ENCODE data around the gene GRB14.

Gene GRB14

DNA sequence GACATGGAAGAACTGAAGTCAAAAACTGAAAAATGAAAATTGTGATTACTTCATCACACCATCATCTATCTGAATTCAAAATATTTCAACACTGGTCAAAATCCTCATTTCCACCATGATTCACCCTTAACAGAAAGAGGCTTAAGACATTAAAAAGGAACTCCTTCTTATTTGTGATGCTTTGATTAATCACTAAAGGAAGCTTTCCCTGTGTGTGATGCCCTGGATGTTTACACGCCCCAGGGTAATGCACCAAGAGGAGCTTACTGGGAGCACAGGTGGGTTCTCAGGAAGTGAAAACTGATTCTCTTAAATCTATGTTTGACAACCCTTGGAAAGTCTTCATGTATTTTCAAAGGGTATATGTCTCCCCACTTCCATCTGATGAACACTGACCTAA, 11.5 kb downstream of the GRB14 start:
- DNase-seq, result no peak

DNA sequence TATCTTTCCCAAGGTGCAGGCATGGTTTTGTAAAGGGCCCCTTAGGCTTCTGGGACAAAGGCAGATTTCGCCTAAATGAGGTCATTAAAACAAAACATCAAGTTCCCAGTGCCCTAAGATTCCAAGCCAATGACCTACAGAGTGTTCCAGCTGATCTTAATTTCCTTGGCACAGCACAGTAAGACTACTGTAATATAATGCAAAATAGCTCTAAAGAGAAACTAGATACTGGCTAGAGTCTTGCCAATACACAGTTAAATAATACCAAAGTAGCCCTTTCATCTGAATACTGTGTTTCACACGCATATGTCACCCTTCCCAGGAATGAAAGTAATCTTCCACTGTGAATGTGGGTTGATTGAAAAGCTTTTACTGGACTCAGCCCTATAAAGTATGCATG, 14.7 kb downstream of the GRB14 start:
- DNase-seq, result no peak

DNA sequence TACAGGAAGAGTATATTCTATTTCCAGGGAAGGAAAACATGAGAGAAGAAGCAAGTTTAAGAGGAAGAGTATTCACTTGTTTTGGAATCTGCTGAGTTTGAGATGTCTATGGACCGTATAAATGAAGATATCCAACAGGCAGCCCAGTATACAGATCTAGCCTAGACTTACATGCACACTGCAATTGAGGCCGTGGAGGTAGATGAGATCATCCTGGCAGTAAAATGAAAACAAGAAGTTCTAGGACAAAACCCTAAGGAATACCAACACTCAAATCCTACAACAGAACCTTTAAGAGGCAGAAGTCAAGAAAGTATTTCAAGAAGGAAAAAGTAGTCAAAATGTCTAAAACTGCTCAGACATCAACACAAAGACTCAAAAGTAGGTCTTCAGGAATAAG, 16.0 kb downstream of the GRB14 start:
- no peak for DNase-seq

- DNase-seq, result no peak
These were observed 20.5 kb downstream of the GRB14 start for GRCh38 chr2:164600763-164601162.

- peak in 1 of 2 donors; percentile 64 for DNase-seq
These were observed 21.2 kb downstream of the GRB14 start for GRCh38 chr2:164599954-164600589.

DNA sequence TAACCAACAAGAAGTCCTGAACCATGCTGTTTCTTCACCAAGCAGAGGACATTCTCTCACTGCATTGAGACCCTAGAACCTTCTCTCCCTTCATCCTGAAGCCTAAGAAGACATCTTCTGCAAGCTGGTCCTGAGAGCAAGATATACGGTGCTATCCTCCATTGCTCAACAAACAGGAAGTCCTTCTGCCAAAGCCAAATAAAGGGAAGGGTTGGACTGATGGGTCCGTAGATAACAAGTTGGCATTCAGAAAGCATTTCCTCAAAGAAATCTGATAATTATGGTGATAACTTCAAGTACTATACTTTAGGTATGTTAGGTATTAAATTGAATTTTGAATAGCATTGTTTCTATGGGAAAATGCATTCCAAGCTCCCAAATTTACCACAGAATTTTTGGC, 23.3 kb downstream of the GRB14 start:
- no peak for DNase-seq

GRCh38 chr2:164595031-164595430, 26.3 kb downstream of the GRB14 start:
- DNase-seq, result no peak

DNA sequence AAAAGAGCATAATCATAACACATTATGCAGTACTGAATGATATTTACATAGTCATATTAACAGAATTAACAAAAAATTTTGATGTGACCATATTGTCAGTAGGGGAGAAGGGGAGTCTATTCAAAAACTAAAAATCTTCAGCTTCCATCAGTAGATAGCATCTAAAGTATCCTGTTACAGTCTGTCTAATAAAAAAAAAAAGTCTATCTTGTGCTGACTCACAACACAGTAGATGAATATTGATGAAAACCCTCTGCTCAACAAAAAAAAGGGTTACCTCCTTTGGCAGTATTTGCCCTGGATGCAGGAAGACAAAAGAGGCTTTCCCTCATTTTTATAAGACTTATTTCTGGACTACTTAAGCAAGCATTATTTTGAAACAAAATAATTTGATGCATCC, 27.3 kb downstream of the GRB14 start:
- DNase-seq, result no peak

GRCh38 chr2:164593541-164593940, 27.7 kb downstream of the GRB14 start:
- DNase-seq, result no peak

DNA sequence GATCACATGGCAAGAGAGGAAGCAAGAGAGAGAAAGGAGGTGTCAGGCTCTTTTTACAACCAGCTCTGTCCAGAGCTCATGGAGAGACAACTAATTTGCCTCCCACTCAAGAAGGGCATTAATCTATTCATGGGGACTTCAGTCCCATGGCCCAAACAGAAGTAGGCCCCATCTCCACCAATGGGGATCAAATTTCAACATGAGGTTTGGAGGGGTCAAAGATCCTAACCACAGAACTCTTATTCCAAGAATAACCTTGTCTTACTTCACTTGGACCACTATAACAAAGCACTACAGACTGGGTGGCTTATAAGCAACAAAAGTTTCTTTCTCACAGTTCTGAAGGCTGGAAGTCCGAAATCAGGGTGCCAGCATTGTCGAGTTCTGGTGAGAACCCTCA, 31.8 kb downstream of the GRB14 start:
- DNase-seq, result no peak

DNA sequence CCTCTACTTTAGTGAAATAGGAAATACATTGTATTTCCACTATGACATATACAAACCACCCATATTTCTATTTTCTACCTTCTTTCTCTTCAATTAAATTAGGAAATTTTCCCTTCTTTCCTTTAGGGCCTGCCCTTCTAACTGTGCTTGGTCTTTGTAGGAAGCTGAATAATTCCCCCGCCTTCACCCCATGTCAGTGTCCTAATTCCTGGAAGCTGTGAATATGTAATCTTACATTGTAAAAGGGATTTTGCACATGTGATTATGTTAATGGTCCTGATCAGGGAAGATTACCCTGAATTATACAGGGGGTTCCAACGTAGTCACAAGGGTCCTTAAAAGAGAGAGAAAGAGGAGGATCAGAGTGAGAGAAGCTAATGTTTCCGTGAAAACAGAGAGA, 40.2 kb downstream of the GRB14 start:
- DNase-seq, result no peak

DNA sequence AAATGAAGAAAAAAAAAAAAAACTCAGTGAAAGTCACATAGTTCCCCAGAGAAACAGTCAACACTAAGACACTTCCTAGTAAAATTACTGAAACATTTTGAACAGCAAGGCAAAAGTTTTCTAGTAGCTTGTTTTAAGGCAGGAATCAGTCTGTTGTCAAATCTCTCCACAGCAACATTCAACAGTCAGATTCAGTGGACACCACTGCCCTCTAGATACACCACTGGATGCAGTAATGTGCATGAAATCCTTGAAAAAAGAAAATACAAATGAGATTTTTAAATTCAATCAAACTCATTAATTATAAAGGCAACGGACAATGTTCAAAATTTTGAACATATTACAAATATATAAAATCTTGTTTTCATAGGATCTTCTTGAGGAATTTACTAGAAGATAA, 46.4 kb downstream of the GRB14 start:
- no peak for DNase-seq

- no peak for DNase-seq
These were observed 50.8 kb downstream of the GRB14 start for GRCh38 chr2:164570475-164570874.

GRCh38 chr2:164569378-164569777, 51.9 kb downstream of the GRB14 start:
- DNase-seq, result no peak

DNA sequence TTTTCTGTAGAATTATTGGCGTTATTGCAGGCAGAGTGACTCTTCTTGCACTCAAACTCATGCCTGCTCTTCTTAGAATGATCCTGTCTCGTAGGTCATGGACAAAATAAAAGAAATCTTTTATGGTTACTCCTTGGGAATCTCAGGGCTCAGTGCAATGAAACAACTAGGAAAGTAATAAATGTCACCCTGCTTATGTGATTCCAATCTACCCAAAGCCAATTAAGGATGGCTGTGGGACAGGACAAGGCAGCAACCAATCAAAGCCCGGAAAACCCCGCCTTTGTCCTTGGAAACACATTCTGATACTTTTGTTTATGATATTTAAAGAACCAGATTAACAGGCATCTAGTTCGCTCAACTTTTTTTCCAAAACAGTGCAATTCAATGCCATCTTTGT, 53.0 kb downstream of the GRB14 start:
- DNase-seq, result no peak

DNA sequence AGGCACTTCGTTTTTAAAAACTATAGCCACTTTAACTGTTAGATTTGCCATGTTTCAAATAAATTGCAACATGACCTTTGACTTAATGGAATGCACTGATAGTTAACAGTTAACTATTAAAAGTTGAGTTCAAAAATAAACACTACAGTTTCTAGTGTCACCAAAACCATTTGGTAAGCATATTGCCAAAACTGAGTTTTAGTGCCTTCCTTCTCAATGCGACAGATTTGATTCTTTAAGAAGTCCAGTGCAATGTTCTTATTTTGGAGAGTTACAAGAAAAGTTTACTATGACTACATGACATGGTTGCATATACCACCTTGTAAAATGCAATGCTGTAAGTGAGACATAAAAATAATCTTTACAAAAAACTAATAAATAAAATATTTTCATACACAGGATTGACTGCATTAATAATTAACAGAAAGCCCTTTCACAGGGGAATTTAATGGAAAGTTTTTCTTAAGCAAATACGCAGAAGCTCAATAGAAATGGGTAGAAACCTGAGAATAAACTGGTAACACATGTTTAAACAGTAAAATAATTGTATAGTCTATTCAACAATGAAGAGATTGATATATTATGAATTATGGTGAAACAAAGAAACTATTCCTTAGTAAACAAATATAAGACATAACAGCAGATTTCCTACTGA, 53.8 kb downstream of the GRB14 start:
- no peak for DNase-seq

GRCh38 chr2:164565359-164565758, 55.9 kb downstream of the GRB14 start:
- DNase-seq, result no peak

DNA sequence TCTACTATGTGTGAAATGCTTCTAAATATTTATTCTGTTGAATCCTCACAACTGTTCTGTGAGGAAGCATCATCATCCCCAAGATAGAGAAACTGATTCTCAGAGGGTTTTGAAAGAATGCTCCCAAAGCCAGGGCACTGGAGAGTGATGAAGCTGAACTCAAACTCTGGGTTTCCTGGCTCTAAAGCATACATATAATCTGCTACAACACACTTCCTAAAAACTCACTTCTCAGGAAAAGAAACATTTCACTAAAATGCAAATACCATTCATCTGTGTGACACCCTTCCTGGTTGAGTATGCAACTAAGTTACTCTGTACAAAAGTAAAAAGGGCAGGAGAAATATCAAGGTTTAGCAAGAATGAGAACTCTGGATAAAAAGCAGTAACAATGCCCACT, 58.6 kb downstream of the GRB14 start:
- no peak for DNase-seq

GRCh38 chr2:164561991-164562390, 59.3 kb downstream of the GRB14 start:
- no peak for DNase-seq

DNA sequence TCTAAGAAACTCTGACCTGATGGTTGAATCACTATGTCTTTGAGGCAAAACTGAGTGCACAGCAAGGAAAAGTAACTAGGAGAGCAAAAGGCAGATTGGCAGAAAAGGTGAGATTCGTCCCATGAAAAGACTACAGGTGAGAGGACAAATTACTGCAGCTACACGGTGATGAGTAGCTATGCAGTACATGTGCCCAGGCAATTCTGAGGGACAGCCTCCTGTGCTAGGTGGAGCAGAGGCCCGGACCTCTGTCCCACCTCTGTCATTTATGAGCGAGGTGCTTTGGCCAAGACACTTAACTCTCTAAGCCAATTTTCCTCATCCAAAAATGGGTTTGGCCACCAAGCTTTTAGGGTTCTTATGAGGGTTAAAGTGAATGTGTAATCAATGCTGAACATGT, 59.9 kb downstream of the GRB14 start:
- no peak for DNase-seq

- DNase-seq, result no peak
These were observed 60.4 kb downstream of the GRB14 start for GRCh38 chr2:164560902-164561301.

DNA sequence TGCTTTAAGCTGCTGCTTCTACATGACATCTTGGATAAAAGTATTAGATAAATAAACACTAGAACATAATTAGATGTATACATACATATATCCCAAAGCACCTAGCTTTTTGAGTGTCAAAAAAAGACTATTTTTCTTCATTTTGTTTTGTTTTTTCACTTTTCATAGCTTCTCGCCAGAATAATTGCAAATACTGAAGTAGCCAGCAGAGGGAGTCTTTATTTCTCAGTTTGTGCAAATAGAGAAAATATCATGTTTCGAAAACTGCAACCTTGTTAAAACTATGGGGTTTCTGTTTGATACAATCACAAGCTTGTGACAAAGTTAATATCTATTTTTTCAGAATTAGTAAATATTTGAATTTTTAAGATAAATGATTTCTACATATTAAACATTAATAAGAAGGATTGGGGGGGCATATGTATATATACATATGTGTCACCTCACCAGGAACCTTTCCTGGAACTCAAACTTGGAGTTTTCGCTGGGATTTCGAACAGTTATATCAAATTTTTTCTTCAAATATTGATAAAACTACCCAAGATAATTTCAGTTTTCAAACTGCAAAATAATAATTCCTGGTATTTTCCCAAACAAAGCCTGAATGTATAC, 61.0 kb downstream of the GRB14 start:
- DNase-seq, result no peak

- DNase-seq, result no peak
These were observed 62.8 kb downstream of the GRB14 start for GRCh38 chr2:164558450-164558849.

GRCh38 chr2:164554487-164554886, 66.8 kb downstream of the GRB14 start:
- DNase-seq, result no peak

- no peak for DNase-seq
These were observed 69.8 kb downstream of the GRB14 start for GRCh38 chr2:164551519-164551918.
